GM12891 (cell line): ENCODE results near the gene GPER1.

Experiments
- POLR2A ChIP-seq: IDR thresholded peaks from 2 replicates; pipeline ENCODE4 v1.6.1; 2011; ENCODE audit warnings: low read depth, low read length, control low read depth
- POLR2AphosphoS5 ChIP-seq: IDR thresholded peaks from 2 replicates; pipeline ENCODE4 v1.6.1; 2011; ENCODE audit warnings: low read depth, low read length, control low read depth
- TAF1 ChIP-seq: IDR thresholded peaks from 2 replicates; pipeline ENCODE4 v1.6.1; 2011; ENCODE audit warnings: low read depth, low read length, control low read depth

DNA sequence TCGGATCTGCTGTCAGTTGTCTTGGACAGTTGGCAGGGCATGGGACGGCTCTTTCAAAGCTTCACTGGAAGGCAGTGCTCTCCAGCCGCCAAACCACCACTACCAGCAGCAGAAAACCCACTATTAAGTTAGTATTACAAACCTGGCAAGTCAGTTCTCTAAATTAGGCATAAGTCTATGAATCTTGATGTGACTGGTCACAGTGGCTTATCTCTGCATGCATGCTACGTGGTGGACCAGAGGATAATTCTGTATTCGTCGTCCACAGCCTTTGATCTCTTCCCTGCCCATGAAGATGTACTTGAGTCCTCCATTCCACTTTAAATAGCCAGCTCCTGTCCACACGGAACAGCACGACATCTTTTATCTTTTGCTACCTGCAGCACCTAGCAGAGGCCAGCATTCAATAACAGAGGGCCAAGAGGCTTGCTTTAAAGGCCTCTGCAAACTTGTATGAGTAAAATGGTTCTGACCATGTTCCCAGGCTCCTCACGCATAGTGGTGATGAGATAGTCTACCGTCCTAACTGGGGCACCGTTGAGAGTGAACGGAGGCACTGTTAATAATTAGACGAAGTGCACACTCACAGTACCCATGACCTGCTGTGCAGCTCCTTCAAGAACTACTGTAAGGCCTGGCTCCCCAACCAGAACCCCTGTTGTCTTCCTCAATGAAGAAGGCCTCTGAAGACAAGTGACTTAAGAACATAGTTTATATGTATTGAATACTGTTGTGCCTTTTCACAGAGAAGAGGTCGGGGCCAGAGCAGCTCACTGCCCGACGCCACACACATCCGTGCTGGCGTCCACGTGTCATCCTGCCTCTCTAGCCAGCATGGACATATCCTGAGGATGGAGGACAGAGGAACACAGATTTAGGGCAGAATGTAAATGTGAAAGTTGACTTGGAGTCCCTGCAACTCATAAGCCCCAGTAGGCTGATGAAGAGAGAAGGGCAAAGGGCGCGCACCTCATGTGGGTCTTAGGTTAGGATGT is 42.5 kb upstream of the GPER1 start:
- TF ChIP-seq POLR2A: no peak
- no peak for TF ChIP-seq TAF1
- TF ChIP-seq POLR2AphosphoS5: no peak
